ENCODE measurements around the gene SMIM41. TPM values are rescaled to one million over a fixed set of nuclear protein-coding genes. Genes with fewer than 3 reads are reported as not detected.

Gene SMIM41
- total and polyA plus RNA-seq, 12 donors, result 0.10 to 2.1 (median 0.68) TPM; not detected in 8

DNA sequence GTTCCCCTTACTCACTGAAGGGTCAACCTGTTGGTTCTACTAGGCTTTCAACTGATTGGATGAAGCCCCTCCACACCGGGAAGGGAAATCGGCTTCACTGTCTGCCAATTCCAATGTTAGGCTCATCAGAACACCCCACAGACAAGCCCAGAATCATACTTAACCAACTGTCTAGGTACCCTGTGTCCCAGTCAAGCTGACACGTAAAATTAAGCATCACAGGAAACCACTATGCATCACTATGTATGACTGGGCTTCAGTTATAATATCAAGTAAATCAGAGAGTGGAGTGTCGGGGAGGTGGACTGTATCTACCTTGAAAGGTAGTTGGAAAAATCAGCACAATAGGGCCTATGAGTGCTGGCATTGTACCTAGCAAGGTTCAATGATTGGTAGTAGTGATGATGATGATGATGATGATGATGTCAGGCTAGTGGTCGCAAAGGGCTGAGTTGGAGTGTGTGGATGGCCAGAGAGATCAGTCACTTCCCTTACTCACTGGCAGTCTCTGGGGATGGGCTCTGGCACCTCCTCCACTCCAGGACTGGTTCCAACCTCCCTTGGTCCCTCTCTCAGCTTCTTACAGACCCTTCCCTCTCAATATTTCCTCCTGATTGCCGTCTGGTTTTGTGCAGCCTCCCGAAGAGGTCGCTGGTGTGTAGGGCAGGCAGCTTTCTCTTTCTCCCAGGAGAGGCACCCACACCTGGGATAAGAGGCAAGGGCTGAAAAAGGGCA lies 13.0 kb upstream of the SMIM41 start:
- Histone ChIP-seq H3K4me1 (replicated peaks in 1 of 2) (peaks cover 53 to 58% of the 10 kb centered on the region in 2 donors), H3K27me3 (no peaks in the 10 kb centered on the region), H3K27ac (peak overlapping the region; percentile 28 to 72 (median 52)), H3K9me3 (replicated peaks in 1 of 3) (no peaks in the 10 kb centered on the region), H3K36me3 (replicated peaks in 1 of 2) (no peaks in the 10 kb centered on the region), H3K4me3 (no peak overlapping the region)
- DNase-seq, result no peak
- intact Hi-C loops (cut with DNase I), result no loop called here
- 63 to 72% (median 67%) methylated on average over 7 to 8 of the region's 8 CpGs for WGBS, 4 donors
- no peak for TF ChIP-seq POLR2A (IDR thresholded peaks at IDR 0.05)

DNA sequence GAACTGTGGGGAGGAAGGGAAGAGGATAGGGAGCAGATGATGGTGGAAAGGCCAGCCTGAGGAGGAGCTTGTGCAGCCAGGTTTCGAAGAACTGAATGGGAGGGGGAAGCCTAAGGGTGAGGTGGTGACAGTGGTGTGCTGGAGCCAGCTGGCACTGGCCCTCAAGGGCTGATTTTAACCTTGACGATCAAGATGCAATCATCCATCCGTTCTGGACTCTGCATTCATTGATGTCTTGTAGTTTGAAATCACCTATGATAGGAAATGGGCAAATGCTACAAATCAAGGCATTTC lies 12.5 kb upstream of the SMIM41 start:
- intact Hi-C loops (cut with DNase I), result no loop called here
- 32 to 64% (median 50%) methylated on average over 3 of the region's 3 CpGs for WGBS, 4 donors
- Histone ChIP-seq H3K36me3 (replicated peaks in 1 of 2) (peaks cover 0 to 2% of the 10 kb centered on the region in 2 donors), H3K27me3 (no peaks in the 10 kb centered on the region), H3K4me1 (replicated peaks in 1 of 2) (peaks cover 55 to 62% of the 10 kb centered on the region in 2 donors), H3K4me3 (no peak overlapping the region), H3K9me3 (replicated peaks in 1 of 3) (no peaks in the 10 kb centered on the region), H3K27ac (peak overlapping the region; percentile 28 to 72 (median 52))
- peak in 5 of 7 donors; percentile 56 to 76 (median 70) for DNase-seq
- TF ChIP-seq, protein P1, sequence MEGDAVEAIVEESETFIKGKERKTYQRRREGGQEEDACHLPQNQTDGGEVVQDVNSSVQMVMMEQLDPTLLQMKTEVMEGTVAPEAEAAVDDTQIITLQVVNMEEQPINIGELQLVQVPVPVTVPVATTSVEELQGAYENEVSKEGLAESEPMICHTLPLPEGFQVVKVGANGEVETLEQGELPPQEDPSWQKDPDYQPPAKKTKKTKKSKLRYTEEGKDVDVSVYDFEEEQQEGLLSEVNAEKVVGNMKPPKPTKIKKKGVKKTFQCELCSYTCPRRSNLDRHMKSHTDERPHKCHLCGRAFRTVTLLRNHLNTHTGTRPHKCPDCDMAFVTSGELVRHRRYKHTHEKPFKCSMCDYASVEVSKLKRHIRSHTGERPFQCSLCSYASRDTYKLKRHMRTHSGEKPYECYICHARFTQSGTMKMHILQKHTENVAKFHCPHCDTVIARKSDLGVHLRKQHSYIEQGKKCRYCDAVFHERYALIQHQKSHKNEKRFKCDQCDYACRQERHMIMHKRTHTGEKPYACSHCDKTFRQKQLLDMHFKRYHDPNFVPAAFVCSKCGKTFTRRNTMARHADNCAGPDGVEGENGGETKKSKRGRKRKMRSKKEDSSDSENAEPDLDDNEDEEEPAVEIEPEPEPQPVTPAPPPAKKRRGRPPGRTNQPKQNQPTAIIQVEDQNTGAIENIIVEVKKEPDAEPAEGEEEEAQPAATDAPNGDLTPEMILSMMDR (IDR thresholded peaks at IDR 0.05), result no peak
- no peak for TF ChIP-seq POLR2A (IDR thresholded peaks at IDR 0.05)

DNA sequence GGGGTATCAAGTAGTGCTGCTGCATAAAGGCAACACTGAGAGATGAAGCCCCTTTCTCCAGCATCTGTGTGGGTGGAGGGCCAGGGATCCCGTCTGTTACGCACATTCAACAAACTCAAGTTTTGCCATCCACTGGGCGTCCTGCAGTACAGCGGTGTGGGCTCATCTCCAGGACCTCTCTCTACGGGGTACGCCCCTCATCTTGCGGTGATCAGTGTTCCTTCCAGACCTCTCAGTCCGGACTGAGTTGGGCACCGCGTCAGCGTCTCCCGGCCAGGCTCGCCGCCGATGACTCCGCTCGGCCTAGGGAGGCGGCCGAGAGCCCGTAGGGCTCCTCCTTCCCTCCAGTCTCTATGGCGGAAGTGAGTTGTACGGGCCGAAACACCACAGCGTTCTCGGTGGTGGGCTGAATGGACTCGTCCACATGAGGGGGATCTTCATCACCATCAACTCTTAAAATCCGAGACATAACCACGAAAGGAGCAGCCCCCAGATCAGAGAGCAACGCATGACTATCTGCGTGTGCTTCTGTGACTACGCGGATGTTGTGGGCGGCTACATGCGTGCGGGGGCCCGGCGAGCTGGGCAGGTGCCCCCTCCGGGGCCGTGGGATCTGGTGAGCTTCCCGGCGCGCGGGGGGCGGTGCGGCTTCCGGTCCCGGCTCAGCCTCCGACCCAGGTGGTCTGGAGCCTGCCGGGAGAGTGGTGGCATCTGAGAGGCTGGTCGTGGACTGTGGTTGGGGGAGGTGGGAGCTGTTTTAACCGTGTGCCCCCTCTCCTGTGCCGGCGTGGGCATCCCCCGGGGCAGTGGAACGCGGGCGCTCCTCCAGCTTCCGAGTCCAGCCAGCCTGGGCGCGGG lies 9.9 kb upstream of the SMIM41 start, which contains the start of gene ATG101:
Gene ATG101 (plus strand): TSS at position 652 of the 858 bp plus-strand sequence. CDS start 3,673 bp downstream, outside the sequence.
- H3K36me3 ChIP-seq (replicated peaks in 1 of 2), result peaks cover 0 to 22% of the 10 kb centered on the region in 2 donors
- WGBS, 4 donors, result 0 to 1% (median 0%) methylated on average over 17 to 60 of the region's 60 CpGs
- H3K27me3 ChIP-seq, result no peaks in the 10 kb centered on the region
- peaks cover 30 to 55% of the 10 kb centered on the region in 2 donors for H3K4me1 ChIP-seq (replicated peaks in 1 of 2)
- H3K9me3 ChIP-seq (replicated peaks in 1 of 3), result no peaks in the 10 kb centered on the region
- TF ChIP-seq, protein P1 (IDR thresholded peaks at IDR 0.05), result peak; percentile 28 to 57 (median 50)
- TF ChIP-seq POLR2A (IDR thresholded peaks at IDR 0.05), result peak; percentile 66 to 78
- peak within 1 kb of the TSS in 4 of 5 donors; percentile 72 to 95 (median 83) for H3K27ac ChIP-seq
- H3K4me3 ChIP-seq, result peak within 1 kb of the TSS; percentile 79 to 92 (median 82)
- peak; percentile 90 to 97 (median 95) for DNase-seq
- intact Hi-C loops (cut with DNase I), result no loop called here

DNA sequence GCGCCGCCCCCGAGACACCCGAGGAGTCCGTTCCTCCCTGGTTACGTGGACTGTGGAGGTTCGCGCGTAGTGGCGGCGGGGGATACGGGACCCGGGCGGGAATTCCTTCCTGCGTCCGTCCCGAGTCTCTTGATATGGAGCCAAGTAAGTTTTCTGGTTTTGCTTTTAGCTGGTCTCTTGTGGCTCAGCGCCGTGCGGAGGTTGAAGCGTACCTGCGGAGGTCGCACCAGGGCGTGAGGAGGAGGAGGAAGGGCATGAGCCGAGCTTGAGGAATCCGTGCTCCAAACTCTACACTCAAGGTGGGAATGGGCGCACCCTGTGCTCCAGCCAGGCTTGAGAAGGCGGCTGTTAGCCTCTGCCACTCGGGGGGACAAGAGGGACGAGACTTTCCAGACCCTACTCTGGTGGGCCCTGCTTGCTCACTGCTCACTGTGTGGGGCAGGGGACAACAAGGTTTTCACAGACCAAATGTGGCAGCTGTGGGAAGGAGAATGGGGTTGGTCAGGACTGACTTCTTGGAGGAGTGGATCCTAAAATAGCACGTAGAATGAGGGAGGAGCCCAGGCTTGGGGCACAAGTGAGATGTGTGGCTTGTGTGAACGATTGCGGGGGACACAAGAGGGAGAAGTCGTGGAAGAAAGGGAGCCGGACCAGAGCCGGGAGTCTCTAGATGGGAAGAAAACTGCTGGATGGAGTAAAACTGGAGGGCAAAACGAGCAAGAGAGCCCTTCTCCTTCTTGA lies 9.1 kb upstream of the SMIM41 start:
- H3K36me3 ChIP-seq (replicated peaks in 1 of 2), result peaks cover 0 to 30% of the 10 kb centered on the region in 2 donors
- H3K4me3 ChIP-seq, result peak overlapping the region; percentile 79 to 92 (median 82)
- no peak for DNase-seq
- intact Hi-C loops (cut with DNase I), result no loop called here
- H3K9me3 ChIP-seq (replicated peaks in 1 of 3), result no peaks in the 10 kb centered on the region
- peak overlapping the region in 4 of 5 donors; percentile 72 to 95 (median 83) for H3K27ac ChIP-seq
- 3 to 6% (median 5%) methylated on average over 19 to 37 of the region's 37 CpGs for WGBS, 4 donors
- H3K4me1 ChIP-seq (replicated peaks in 1 of 2), result peaks cover 27 to 53% of the 10 kb centered on the region in 2 donors
- TF ChIP-seq POLR2A (IDR thresholded peaks at IDR 0.05), result no peak
- TF ChIP-seq, protein P1 (IDR thresholded peaks at IDR 0.05), result no peak
- no peaks in the 10 kb centered on the region for H3K27me3 ChIP-seq
